K562 (cell line): ENCODE results near the gene CHCHD6. TPM values are rescaled to one million over a fixed set of nuclear protein-coding genes. Genes with fewer than 3 reads are reported as not detected.

Source experiments
- ATAC-seq: fragments of 200-7000 bp; cut with Tn5 transposase; 3 replicates; pipeline ENCODE4 v1.9.1; 2020; ENCODE audit warnings: moderate library complexity
- BruUV-seq: library from RNA; stranded (reverse); fragments of 400-500 nt; replicated peaks from 2 replicates; lab custom pipeline; 2021; lab: Mats Ljungman, UMichigan
- CTCF ChIA-PET: fragments of 300-600 bp; formaldehyde crosslinking; extraction: SDS; loops from one replicate; lab custom pipeline; 2021; ENCODE audit warnings: low intra/inter-chr PET ratio; lab: Yijun Ruan, JAX
- POLR2A ChIA-PET: fragments of 300-600, 350-650 bp; sonication (Branson Sonifier 250); formaldehyde crosslinking; extraction: SDS; loops from one replicate; lab custom pipeline; 2021; ENCODE audit warnings: antibody characterized with exemption, inconsistent platforms; lab: Yijun Ruan, JAX
- DNase-seq, 4 experiments: peaks; one replicate each; pipeline versions ENCODE4 v3.0.0 to v3.0.0-alpha.2; 2011 to 2018; ENCODE audit warnings: low spot score in 3 of 4, mixed read lengths in 3 of 4; ENCODE audit errors: extremely low read depth in 1 of 4
- FAIRE-seq: peaks from 2 replicates; lab custom pipeline; 2011; peaks lifted over from hg19 to GRCh38; lab: Jason Lieb, UNC
- H2AFZ ChIP-seq: 2 replicates; pipeline ENCODE4 v1.6.0; 2011; ENCODE audit warnings: low read depth, low read length, control low read depth, inconsistent platforms
- H3K27ac ChIP-seq: fragments of 200-600 bp; 3 replicates; pipeline ENCODE4 v1.8.0; 2011; ENCODE audit warnings: low read depth, mild to moderate bottlenecking, control low read depth, inconsistent platforms, low read length, moderate library complexity, mixed read lengths; ENCODE audit errors: extremely low read depth
- H3K27me3 ChIP-seq, 2 experiments: fragments of 300-600 bp in 1 of 2; 2 replicates in 1 of 2; 3 replicates in 1 of 2; pipeline versions ENCODE4 v1.6.0 to v1.8.0; 2011; ENCODE audit warnings: inconsistent platforms in 2 of 2, low read length in 2 of 2, mild to moderate bottlenecking in 1 of 2, mixed read lengths in 1 of 2, moderate library complexity in 1 of 2; ENCODE audit not compliant: control insufficient read depth in 2 of 2, insufficient read depth in 2 of 2
- H3K36me3 ChIP-seq: fragments of 300-600 bp; 3 replicates; pipeline ENCODE4 v1.8.0; 2011; ENCODE audit warnings: mild to moderate bottlenecking, low read length, inconsistent platforms; ENCODE audit not compliant: control insufficient read depth, insufficient read depth
- H3K4me1 ChIP-seq, 2 experiments: fragments of 200-600 bp in 1 of 2; replicated peaks in 1 of 2; 2 replicates in 1 of 2; 3 replicates in 1 of 2; pipeline versions ENCODE4 v1.5.1 to v1.8.0; 2011; ENCODE audit warnings: inconsistent platforms in 2 of 2, low read length in 2 of 2, mild to moderate bottlenecking in 1 of 2, mixed read lengths in 1 of 2, moderate library complexity in 1 of 2; ENCODE audit not compliant: control insufficient read depth in 2 of 2, insufficient read depth in 2 of 2
- H3K4me2 ChIP-seq: 2 replicates; pipeline ENCODE4 v1.6.1; 2011; ENCODE audit warnings: low read length, control low read depth, inconsistent platforms, mixed read lengths; ENCODE audit not compliant: insufficient read depth
- H3K4me3 ChIP-seq: fragments of 200-600 bp; sonication (generic), shearing (Covaris generic); 2 replicates; pipeline ENCODE4 v1.5.1; 2016; ENCODE audit warnings: control low read depth, inconsistent platforms
- H3K79me2 ChIP-seq: fragments of 200-600 bp; 3 replicates; pipeline ENCODE4 v1.8.0; 2011; ENCODE audit warnings: low read length, inconsistent platforms; ENCODE audit not compliant: control insufficient read depth, insufficient read depth
- H3K9ac ChIP-seq, 2 experiments: 2 replicates each; pipeline versions ENCODE4 v1.6.0 to v1.6.1; 2011; ENCODE audit warnings: low read depth in 2 of 2, low read length in 2 of 2, control low read depth in 1 of 2, inconsistent platforms in 1 of 2, mild to moderate bottlenecking in 1 of 2, mixed read lengths in 1 of 2; ENCODE audit not compliant: insufficient read depth in 1 of 2
- H3K9me1 ChIP-seq: one replicate; pipeline ENCODE4 v1.6.0; 2011; ENCODE audit warnings: inconsistent platforms, mild to moderate bottlenecking, low read length, moderate library complexity; ENCODE audit not compliant: control insufficient read depth, insufficient read depth
- H3K9me3 ChIP-seq: replicated peaks from 2 replicates; pipeline ENCODE4 v1.5.1; 2011; ENCODE audit warnings: low read depth, low read length, inconsistent platforms; ENCODE audit not compliant: control insufficient read depth, insufficient read depth
- H4K20me1 ChIP-seq: replicated peaks from 2 replicates; pipeline ENCODE4 v1.6.1; 2011; ENCODE audit warnings: low read length, inconsistent platforms, mixed read lengths; ENCODE audit not compliant: control insufficient read depth, insufficient read depth
- FOS ChIP-seq: IDR thresholded peaks from 3 replicates; pipeline ENCODE4 v1.6.1; 2011; ENCODE audit not compliant: insufficient read length; ENCODE audit errors: extremely low read depth
- PHTF2 ChIP-seq: fragments of 250-450 bp; sonication (Bioruptor Pico); IDR thresholded peaks from 2 replicates; pipeline ENCODE4 v1.5.0; 2021; ENCODE audit warnings: mild to moderate bottlenecking
- SMARCA4 ChIP-seq: fragments of 450-650 bp; IDR thresholded peaks from 2 replicates; pipeline ENCODE4 v1.6.1; 2016
- WGBS: fragments of 100-300 bp; shearing (Covaris generic); methylation state at CpG from one replicate; pipeline ENCODE4 v1.1.6; 2016; ENCODE audit warnings: low coverage, mixed read lengths; ENCODE audit not compliant: insufficient coverage; ENCODE audit errors: missing lambda C conversion rate; 5-methylcytosine and 5-hydroxymethylcytosine counted together
- in situ Hi-C: fragments of 300-500 bp; cut with MboI; formaldehyde crosslinking; loops from 4 replicates; pipeline ENCODE4 v1.15.0; 2018; ENCODE audit warnings: inconsistent platforms, mixed read lengths
- intact Hi-C: fragments of 100-400 bp; cut with micrococcal nuclease; formaldehyde crosslinking; loops from 2 replicates; pipeline ENCODE4 v1.14.2; 2022
- polyA plus RNA-seq, 8 experiments: library from polyadenylated mRNA; depleted of rRNA in 4 of 8; stranded (reverse) in 5 of 8; unstranded in 3 of 8; fragments of >200 nt; fragmentation: Nextera tagmentation in 2 of 8; fragmentation: Illumina TruSeq in 1 of 8; extraction: Ambion mirVana in 2 of 8; extraction: Trizol in 1 of 8; gene quantifications; 2 replicates each; pipeline versions ENCODE4 v1.2.1 to v1.2.3, GENCODE V29; 2011 to 2014; ENCODE audit warnings: inconsistent platforms in 1 of 8, missing spikeins in 1 of 8
- total RNA-seq, 7 experiments: library from RNA; depleted of rRNA in 6 of 7; stranded (reverse); fragments of >200 nt in 6 of 7; fragmentation: Illumina TruSeq in 2 of 7; extraction: Trizol in 2 of 7; gene quantifications; 2 replicates each; pipeline versions ENCODE4 v1.2.1 to v1.2.3, GENCODE V29; 2011 to 2021; ENCODE audit warnings: low replicate concordance in 1 of 7
- TF ChIP-seq, protein P1 (sequence below): sonication (generic); formaldehyde crosslinking; IDR thresholded peaks from 2 replicates; pipeline ENCODE4 v1.5.0; 2020; ENCODE audit warnings: missing genetic modification reagents
- TF ChIP-seq, protein P2 (sequence below), 2 experiments: fragments of 450-650 bp; formaldehyde crosslinking in 1 of 2; IDR thresholded peaks; 2 replicates each; pipeline versions ENCODE4 v1.4.0 to v1.6.1; 2014 to 2020; ENCODE audit warnings: mild to moderate bottlenecking in 2 of 2, borderline replicate concordance in 1 of 2, low read depth in 1 of 2

The CHCHD6 gene
- total and polyA plus RNA-seq, 9 of the 15 experiments (the other 6 are each of a cell fraction or from before 2014, with no cell fraction given), result 4.6 to 18.6 (median 10.9) TPM

DNA sequence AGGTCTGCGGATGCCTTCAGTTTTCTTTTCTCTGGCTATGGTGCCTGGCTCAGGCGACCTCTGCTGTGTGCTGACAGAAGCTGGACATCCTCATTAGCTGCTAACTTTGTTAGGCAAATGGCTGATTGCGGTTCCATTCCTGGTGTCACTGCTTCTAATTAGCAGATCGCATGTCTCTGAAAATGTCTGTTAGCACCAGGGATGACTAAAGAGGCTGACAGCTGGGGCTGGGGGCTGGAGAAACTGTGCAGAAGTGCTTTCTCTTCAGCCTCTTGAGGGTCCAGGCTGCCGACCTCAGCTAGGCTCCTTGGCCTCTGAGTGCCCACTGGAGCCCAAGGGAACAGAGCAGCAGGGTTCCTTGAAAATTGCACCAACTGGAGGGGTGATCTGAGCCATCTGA lies 39.3 kb downstream of the CHCHD6 start:
- TF ChIP-seq PHTF2 (CRISPR knock-in tag) (no peak), SMARCA4 (no peak), FOS (no peak)
- TF ChIP-seq, protein P1, sequence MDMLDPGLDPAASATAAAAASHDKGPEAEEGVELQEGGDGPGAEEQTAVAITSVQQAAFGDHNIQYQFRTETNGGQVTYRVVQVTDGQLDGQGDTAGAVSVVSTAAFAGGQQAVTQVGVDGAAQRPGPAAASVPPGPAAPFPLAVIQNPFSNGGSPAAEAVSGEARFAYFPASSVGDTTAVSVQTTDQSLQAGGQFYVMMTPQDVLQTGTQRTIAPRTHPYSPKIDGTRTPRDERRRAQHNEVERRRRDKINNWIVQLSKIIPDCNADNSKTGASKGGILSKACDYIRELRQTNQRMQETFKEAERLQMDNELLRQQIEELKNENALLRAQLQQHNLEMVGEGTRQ (CRISPR knock-in tag), result no peak
- TF ChIP-seq, protein P2, sequence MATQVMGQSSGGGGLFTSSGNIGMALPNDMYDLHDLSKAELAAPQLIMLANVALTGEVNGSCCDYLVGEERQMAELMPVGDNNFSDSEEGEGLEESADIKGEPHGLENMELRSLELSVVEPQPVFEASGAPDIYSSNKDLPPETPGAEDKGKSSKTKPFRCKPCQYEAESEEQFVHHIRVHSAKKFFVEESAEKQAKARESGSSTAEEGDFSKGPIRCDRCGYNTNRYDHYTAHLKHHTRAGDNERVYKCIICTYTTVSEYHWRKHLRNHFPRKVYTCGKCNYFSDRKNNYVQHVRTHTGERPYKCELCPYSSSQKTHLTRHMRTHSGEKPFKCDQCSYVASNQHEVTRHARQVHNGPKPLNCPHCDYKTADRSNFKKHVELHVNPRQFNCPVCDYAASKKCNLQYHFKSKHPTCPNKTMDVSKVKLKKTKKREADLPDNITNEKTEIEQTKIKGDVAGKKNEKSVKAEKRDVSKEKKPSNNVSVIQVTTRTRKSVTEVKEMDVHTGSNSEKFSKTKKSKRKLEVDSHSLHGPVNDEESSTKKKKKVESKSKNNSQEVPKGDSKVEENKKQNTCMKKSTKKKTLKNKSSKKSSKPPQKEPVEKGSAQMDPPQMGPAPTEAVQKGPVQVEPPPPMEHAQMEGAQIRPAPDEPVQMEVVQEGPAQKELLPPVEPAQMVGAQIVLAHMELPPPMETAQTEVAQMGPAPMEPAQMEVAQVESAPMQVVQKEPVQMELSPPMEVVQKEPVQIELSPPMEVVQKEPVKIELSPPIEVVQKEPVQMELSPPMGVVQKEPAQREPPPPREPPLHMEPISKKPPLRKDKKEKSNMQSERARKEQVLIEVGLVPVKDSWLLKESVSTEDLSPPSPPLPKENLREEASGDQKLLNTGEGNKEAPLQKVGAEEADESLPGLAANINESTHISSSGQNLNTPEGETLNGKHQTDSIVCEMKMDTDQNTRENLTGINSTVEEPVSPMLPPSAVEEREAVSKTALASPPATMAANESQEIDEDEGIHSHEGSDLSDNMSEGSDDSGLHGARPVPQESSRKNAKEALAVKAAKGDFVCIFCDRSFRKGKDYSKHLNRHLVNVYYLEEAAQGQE (IDR thresholded peaks at IDR 0.05; ENCODE audit: borderline replicate concordance), result no peak
- TF ChIP-seq, protein P2 (CRISPR knock-in tag; IDR thresholded peaks at IDR 0.05; ENCODE audit: low read depth), result no peak
- Histone ChIP-seq H3K4me2 (no peak overlapping the region), H3K9me1 (peaks cover 3% of the 10 kb centered on the region), H4K20me1 (no peaks in the 10 kb centered on the region), H2AFZ (no peak overlapping the region), H3K4me3 (no peak overlapping the region), H3K27me3 (no peaks in the 10 kb centered on the region), H3K9me3 (no peaks in the 10 kb centered on the region), H3K4me1 (peaks cover 7 to 13% of the 10 kb centered on the region in 2 experiments; a peak in 4 of 5 replicates), H3K9ac (no peak overlapping the region), H3K79me2 (no peaks in the 10 kb centered on the region), H3K36me3 (no peaks in the 10 kb centered on the region), H3K27ac (no peak overlapping the region)
- CTCF ChIA-PET, result no interaction called here
- no peak for FAIRE-seq
- POLR2A ChIA-PET, result interaction anchor here (0.8 kb wide), 1 partner anchor 243 kb away, joined by 4 read pairs; no protein-coding TSS in a partner anchor
- in situ Hi-C loops (no loop called here), intact Hi-C loops (loop anchor here (10.0 kb wide), 1 partner anchor 219 kb away; the partner anchor contains the start of gene CHST13)
- DNase-seq, result no peak
- 48% methylated on average over 5 of the region's 5 CpGs for WGBS
- no TSS peak for BruUV-seq
- ATAC-seq, result no peak
